ENCODE results near the gene NTHL1. TPM values are rescaled to one million over a fixed set of nuclear protein-coding genes. Genes with fewer than 3 reads are reported as not detected.
A peak's percentile ranks its signal among the peaks of the same experiment; 100 is the strongest.
"Not testable (repeated sequence)": the region's sequence is repeated elsewhere in the genome, so short reads cannot be mapped to it uniquely, and the experiment has no call there.

Gene NTHL1
- polyA plus RNA-seq, 1 experiment, result 10.7 TPM

GRCh38 chr16:2016407-2016922, 31.2 kb downstream of the NTHL1 start:
- Histone ChIP-seq H3K9me3 (ENCODE audit: control insufficient read depth, insufficient read depth, low read length) (no peaks in the 10 kb centered on the region), H3K4me3 (ENCODE audit: low read depth, low read length) (no peak overlapping the region), H3K27ac (ENCODE audit: low read depth, low read length) (no peak overlapping the region), H3K27me3 (ENCODE audit: control insufficient read depth, insufficient read depth, low read length) (peaks cover 5% of the 10 kb centered on the region)
- TF ChIP-seq CTCF (IDR thresholded peaks at IDR 0.05; ENCODE audit: low read depth, low read length), result peak; percentile 45
- ChIA-PET POLR2A (interaction anchor here (0.7 to 1.2 kb wide), 4 partner anchors 9 to 139 kb away, joined by 3 to 9 read pairs (median 4); partner anchors contain the start of genes RPS2 and TRAF7), CTCF (interaction anchor here (0.8 to 1.6 kb wide), 3 partner anchors 8 to 124 kb away, joined by 3 to 8 read pairs (median 4); no protein-coding TSS in a partner anchor)
- DNase-seq (ENCODE audit: low read depth, low spot score), result no peak

- POLR2A ChIA-PET, result interaction anchor here (0.7 to 1.2 kb wide), 3 partner anchors 51 to 139 kb away, joined by 3 to 5 read pairs (median 4); partner anchors contain the start of genes RPS2 and TRAF7
- no peak overlapping the region for H3K27ac ChIP-seq (ENCODE audit: low read depth, low read length)
- H3K9me3 ChIP-seq (ENCODE audit: control insufficient read depth, insufficient read depth, low read length), result no peaks in the 10 kb centered on the region
- no peak for TF ChIP-seq CTCF (IDR thresholded peaks at IDR 0.05; ENCODE audit: low read depth, low read length)
- H3K27me3 ChIP-seq (ENCODE audit: control insufficient read depth, insufficient read depth, low read length), result peaks cover 5% of the 10 kb centered on the region
- CTCF ChIA-PET, result interaction anchor here (0.8 to 1.6 kb wide), 3 partner anchors 8 to 124 kb away, joined by 3 to 8 read pairs (median 4); no protein-coding TSS in a partner anchor
- DNase-seq (ENCODE audit: low read depth, low spot score), result no peak
- H3K4me3 ChIP-seq (ENCODE audit: low read depth, low read length), result no peak overlapping the region
These were observed 31.8 kb downstream of the NTHL1 start for GRCh38 chr16:2015947-2016208.

- TF ChIP-seq CTCF (IDR thresholded peaks at IDR 0.05; ENCODE audit: low read depth, low read length), result no peak
- no peak for DNase-seq (ENCODE audit: low read depth, low spot score)
- H3K4me3 ChIP-seq (ENCODE audit: low read depth, low read length), result no peak overlapping the region
- CTCF ChIA-PET, result no interaction called here
- H3K27ac ChIP-seq (ENCODE audit: low read depth, low read length), result no peak overlapping the region
- H3K9me3 ChIP-seq (ENCODE audit: control insufficient read depth, insufficient read depth, low read length), result no peaks in the 10 kb centered on the region
- H3K27me3 ChIP-seq (ENCODE audit: control insufficient read depth, insufficient read depth, low read length), result peaks cover 5% of the 10 kb centered on the region
- POLR2A ChIA-PET, result interaction anchor here (0.7 kb wide), 1 partner anchor 140 kb away, joined by 3 read pairs; the partner anchor contains the start of gene TRAF7
These were observed 32.3 kb downstream of the NTHL1 start for GRCh38 chr16:2015117-2015946.

GRCh38 chr16:2013527-2013926, 34.1 kb downstream of the NTHL1 start:
- ChIA-PET POLR2A (no interaction called here), CTCF (interaction anchor here (1.0 to 1.4 kb wide), 2 partner anchors 9 to 127 kb away, joined by 5 to 9 read pairs; no protein-coding TSS in a partner anchor)
- no peak for TF ChIP-seq CTCF (IDR thresholded peaks at IDR 0.05; ENCODE audit: low read depth, low read length)
- Histone ChIP-seq H3K27me3 (ENCODE audit: control insufficient read depth, insufficient read depth, low read length) (no peaks in the 10 kb centered on the region), H3K4me3 (ENCODE audit: low read depth, low read length) (no peak overlapping the region), H3K9me3 (ENCODE audit: control insufficient read depth, insufficient read depth, low read length) (no peaks in the 10 kb centered on the region), H3K27ac (ENCODE audit: low read depth, low read length) (no peak overlapping the region)
- DNase-seq (ENCODE audit: low read depth, low spot score), result no peak

GRCh38 chr16:2011726-2012125, 35.9 kb downstream of the NTHL1 start:
- not testable (repeated sequence) for H3K4me3 ChIP-seq (ENCODE audit: low read depth, low read length); H3K27me3 ChIP-seq (ENCODE audit: control insufficient read depth, insufficient read depth, low read length); DNase-seq (ENCODE audit: low read depth, low spot score); H3K27ac ChIP-seq (ENCODE audit: low read depth, low read length); H3K9me3 ChIP-seq (ENCODE audit: control insufficient read depth, insufficient read depth, low read length)
- POLR2A ChIA-PET, result interaction anchor here (0.6 kb wide), 1 partner anchor 27 kb away, joined by 3 read pairs; no protein-coding TSS in a partner anchor
- CTCF ChIA-PET, result interaction anchor here (0.6 to 1.2 kb wide), 4 partner anchors 11 to 195 kb away, joined by 3 to 9 read pairs (median 3); no protein-coding TSS in a partner anchor
